Measurements from ENCODE around the gene TCEA2. TPM values are rescaled to one million over a fixed set of nuclear protein-coding genes. Genes with fewer than 3 reads are reported as not detected.
"Not testable (repeated sequence)": the region's sequence is repeated elsewhere in the genome, so short reads cannot be mapped to it uniquely, and the experiment has no call there.

Gene TCEA2
- total RNA-seq, 1 donor from 2014 or later: 38.8 TPM

GRCh38 chr20:64115171-64115911, 52.3 kb downstream of the TCEA2 start:
- Histone ChIP-seq H3K27me3 (ENCODE audit: low read depth) (no peaks in the 10 kb centered on the region), H3K4me1 (peaks cover 5% of the 10 kb centered on the region), H3K27ac (no peak overlapping the region), H3K4me3 (no peak overlapping the region), H3K9me3 (no peaks in the 10 kb centered on the region), H3K36me3 (no peaks in the 10 kb centered on the region)
- TF ChIP-seq CTCF (IDR thresholded peaks at IDR 0.05): no peak
- DNase-seq (no peak), ATAC-seq (no peak)
- intact Hi-C loops (cut with DNase I): no loop called here

GRCh38 chr20:64116016-64116415, 53.0 kb downstream of the TCEA2 start:
- H3K36me3 ChIP-seq: no peaks in the 10 kb centered on the region
- DNase-seq (peak; percentile 42), ATAC-seq (no peak)
- H3K27me3 ChIP-seq (ENCODE audit: low read depth): peaks cover 4% of the 10 kb centered on the region
- intact Hi-C loops (cut with DNase I): no loop called here
- no peak overlapping the region for H3K4me3 ChIP-seq
- H3K9me3 ChIP-seq: no peaks in the 10 kb centered on the region
- TF ChIP-seq CTCF (IDR thresholded peaks at IDR 0.05): no peak
- no peak overlapping the region for H3K27ac ChIP-seq
- peaks cover 8% of the 10 kb centered on the region for H3K4me1 ChIP-seq

GRCh38 chr20:64116541-64117431, 53.8 kb downstream of the TCEA2 start:
- intact Hi-C loops (cut with DNase I): no loop called here
- Histone ChIP-seq H3K4me3 (no peak overlapping the region), H3K4me1 (peaks cover 8% of the 10 kb centered on the region), H3K27ac (no peak overlapping the region), H3K9me3 (no peaks in the 10 kb centered on the region), H3K36me3 (no peaks in the 10 kb centered on the region), H3K27me3 (ENCODE audit: low read depth) (peaks cover 11% of the 10 kb centered on the region)
- ATAC-seq: no peak
- TF ChIP-seq CTCF (IDR thresholded peaks at IDR 0.05): no peak
- DNase-seq: peak; percentile 42

- H3K4me1 ChIP-seq; H3K9me3 ChIP-seq; intact Hi-C loops (cut with DNase I); H3K27ac ChIP-seq; H3K4me3 ChIP-seq; H3K36me3 ChIP-seq; ATAC-seq: not testable (repeated sequence)
- peaks cover 17% of the 10 kb centered on the region for H3K27me3 ChIP-seq (ENCODE audit: low read depth)
- peak; percentile 9 for DNase-seq
Measured at GRCh38 chr20:64117432-64117777, 54.4 kb downstream of the TCEA2 start.

DNA sequence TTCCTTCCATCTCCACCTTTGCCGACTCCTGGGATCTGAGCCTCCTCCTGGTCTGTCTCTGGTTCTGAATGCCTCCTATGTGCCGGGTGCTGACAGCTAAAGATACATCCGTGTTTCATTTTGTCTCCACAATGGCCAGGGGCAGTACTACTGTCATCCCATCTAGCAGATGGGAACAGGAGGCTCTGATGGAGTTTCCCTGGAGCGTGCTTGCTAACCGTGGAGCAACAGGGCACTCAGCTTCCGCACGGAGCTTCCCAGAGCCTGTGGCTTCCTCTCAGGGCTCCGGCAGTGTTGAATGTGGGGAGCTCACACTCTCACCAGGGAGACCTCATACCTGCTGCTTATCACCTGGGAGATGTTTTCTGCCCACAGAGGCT, 56.3 kb downstream of the TCEA2 start:
- intact Hi-C loops (cut with DNase I): no loop called here
- H3K4me3 ChIP-seq: no peak overlapping the region
- DNase-seq (peak; percentile 24), ATAC-seq (no peak)
- peaks cover 17% of the 10 kb centered on the region for H3K27me3 ChIP-seq (ENCODE audit: low read depth)
- H3K27ac ChIP-seq: no peak overlapping the region
- no peaks in the 10 kb centered on the region for H3K9me3 ChIP-seq
- no peak for TF ChIP-seq CTCF (IDR thresholded peaks at IDR 0.05)
- no peaks in the 10 kb centered on the region for H3K36me3 ChIP-seq
- peaks cover 8% of the 10 kb centered on the region for H3K4me1 ChIP-seq

Measured in lower lobe of right lung (tissue), 2 donors.